SU-DHL-6 (cell line): ENCODE data around the gene FBLN2.

Experiments used
- H2AFZ ChIP-seq: fragments of 200-600 bp; sonication (generic); 2 replicates; pipeline ENCODE4 v1.6.1; 2014; ENCODE audit warnings: low read depth, mild to moderate bottlenecking, moderate library complexity, mixed read lengths, antibody characterized with exemption, low read length; ENCODE audit not compliant: severe bottlenecking
- H3F3A ChIP-seq: fragments of 200-600 bp; shearing (Covaris generic); 2 replicates; pipeline ENCODE4 v1.6.0; 2016; ENCODE audit warnings: antibody characterized with exemption, mild to moderate bottlenecking; ENCODE audit not compliant: insufficient read depth
- H3K27ac ChIP-seq: fragments of 200-600 bp; sonication (generic); 2 replicates; pipeline ENCODE4 v1.5.1; 2016; ENCODE audit warnings: low read depth, mild to moderate bottlenecking, low read length, moderate library complexity, mixed read lengths
- H3K27me3 ChIP-seq: fragments of 200-600 bp; sonication (generic), shearing (Covaris generic); 2 replicates; pipeline ENCODE4 v1.6.0; 2014; ENCODE audit warnings: mild to moderate bottlenecking, low read length
- H3K36me3 ChIP-seq: fragments of 200-600 bp; sonication (generic); 2 replicates; pipeline ENCODE4 v1.6.1; 2014; ENCODE audit warnings: mild to moderate bottlenecking, low read length, mixed read lengths
- H3K4me2 ChIP-seq: fragments of 300-600, 200-600 bp; shearing (Covaris generic), sonication (generic); 2 replicates; pipeline ENCODE4 v1.6.0; 2014; ENCODE audit warnings: low read length, low read depth, mild to moderate bottlenecking; ENCODE audit not compliant: poor library complexity, severe bottlenecking
- H3K4me3 ChIP-seq: fragments of 200-600 bp; sonication (generic); 2 replicates; pipeline ENCODE4 v1.5.1; 2014; ENCODE audit warnings: antibody characterized with exemption, low read length, mild to moderate bottlenecking, mixed read lengths; ENCODE audit not compliant: insufficient read depth, poor library complexity, severe bottlenecking
- H3K79me2 ChIP-seq: fragments of 200-600 bp; sonication (generic); 2 replicates; pipeline ENCODE4 v1.6.1; 2014; ENCODE audit warnings: mild to moderate bottlenecking, low read length, moderate library complexity; ENCODE audit not compliant: insufficient read depth
- H3K9ac ChIP-seq: fragments of 200-600 bp; sonication (generic); 2 replicates; pipeline ENCODE4 v1.7.0; 2014; ENCODE audit warnings: mild to moderate bottlenecking, low read length
- H3K9me2 ChIP-seq: fragments of 200-600 bp; sonication (generic); replicated peaks from 2 replicates; pipeline ENCODE4 v1.6.1; 2014; ENCODE audit warnings: low read length; ENCODE audit not compliant: insufficient read depth
- H3K9me3 ChIP-seq: fragments of 200-600 bp; sonication (generic); 2 replicates; pipeline ENCODE4 v1.6.1; 2014; ENCODE audit warnings: low read length, mixed read lengths; ENCODE audit not compliant: insufficient read depth
- H4K20me1 ChIP-seq: fragments of 200-600 bp; sonication (generic); 2 replicates; pipeline ENCODE4 v1.6.1; 2014; ENCODE audit warnings: low read depth, mild to moderate bottlenecking, antibody characterized with exemption, low read length, moderate library complexity, mixed read lengths
- EZH2phosphoT487 ChIP-seq: fragments of 200-600 bp; sonication (generic), shearing (Covaris generic); conservative IDR thresholded peaks from 2 replicates; pipeline ENCODE4 v1.6.1; 2018; ENCODE audit warnings: mild to moderate bottlenecking, antibody characterized with exemption, low read length, moderate library complexity, mixed read lengths
- TF ChIP-seq, protein P1 (sequence below): fragments of 200-600 bp; sonication (generic); IDR thresholded peaks from one replicate; pipeline ENCODE4 v1.5.1; 2017; ENCODE audit warnings: antibody characterized with exemption, mild to moderate bottlenecking, low read length, moderate library complexity; ENCODE audit not compliant: insufficient read depth, poor library complexity, severe bottlenecking

Gene FBLN2

DNA sequence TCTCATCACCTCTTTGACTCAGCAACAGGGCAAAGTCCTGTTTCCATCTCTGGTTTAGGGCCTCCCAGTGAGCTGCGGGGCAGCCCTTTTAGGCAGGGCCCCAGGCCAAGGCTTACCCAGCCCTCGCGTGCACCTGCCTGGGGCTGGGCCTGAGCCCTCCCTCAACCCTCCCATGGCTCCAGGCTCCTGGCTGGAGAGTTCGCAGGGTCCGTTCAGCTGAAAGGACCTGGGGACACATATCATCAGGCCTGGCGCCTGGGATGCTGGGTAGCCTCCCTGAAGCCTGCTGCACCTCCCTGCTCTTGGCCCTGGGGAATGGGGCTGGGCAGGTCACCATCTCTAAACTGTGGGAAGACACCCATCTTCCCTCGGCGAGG lies 39.1 kb upstream of the FBLN2 start:
- TF ChIP-seq EZH2phosphoT487 = no peak
- TF ChIP-seq, protein P1, sequence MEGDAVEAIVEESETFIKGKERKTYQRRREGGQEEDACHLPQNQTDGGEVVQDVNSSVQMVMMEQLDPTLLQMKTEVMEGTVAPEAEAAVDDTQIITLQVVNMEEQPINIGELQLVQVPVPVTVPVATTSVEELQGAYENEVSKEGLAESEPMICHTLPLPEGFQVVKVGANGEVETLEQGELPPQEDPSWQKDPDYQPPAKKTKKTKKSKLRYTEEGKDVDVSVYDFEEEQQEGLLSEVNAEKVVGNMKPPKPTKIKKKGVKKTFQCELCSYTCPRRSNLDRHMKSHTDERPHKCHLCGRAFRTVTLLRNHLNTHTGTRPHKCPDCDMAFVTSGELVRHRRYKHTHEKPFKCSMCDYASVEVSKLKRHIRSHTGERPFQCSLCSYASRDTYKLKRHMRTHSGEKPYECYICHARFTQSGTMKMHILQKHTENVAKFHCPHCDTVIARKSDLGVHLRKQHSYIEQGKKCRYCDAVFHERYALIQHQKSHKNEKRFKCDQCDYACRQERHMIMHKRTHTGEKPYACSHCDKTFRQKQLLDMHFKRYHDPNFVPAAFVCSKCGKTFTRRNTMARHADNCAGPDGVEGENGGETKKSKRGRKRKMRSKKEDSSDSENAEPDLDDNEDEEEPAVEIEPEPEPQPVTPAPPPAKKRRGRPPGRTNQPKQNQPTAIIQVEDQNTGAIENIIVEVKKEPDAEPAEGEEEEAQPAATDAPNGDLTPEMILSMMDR = no peak
- no peaks in the 10 kb centered on the region for H3K9me3 ChIP-seq
- no peaks in the 10 kb centered on the region for H4K20me1 ChIP-seq
- no peaks in the 10 kb centered on the region for H3K36me3 ChIP-seq
- H3K79me2 ChIP-seq = no peaks in the 10 kb centered on the region
- no peak overlapping the region for H3K9ac ChIP-seq
- no peak overlapping the region for H3K4me3 ChIP-seq
- no peaks in the 10 kb centered on the region for H3K27me3 ChIP-seq
- no peak overlapping the region for H2AFZ ChIP-seq
- no peak overlapping the region for H3K27ac ChIP-seq
- no peak overlapping the region for H3K4me2 ChIP-seq
- no peaks in the 10 kb centered on the region for H3F3A ChIP-seq
- no peaks in the 10 kb centered on the region for H3K9me2 ChIP-seq

DNA sequence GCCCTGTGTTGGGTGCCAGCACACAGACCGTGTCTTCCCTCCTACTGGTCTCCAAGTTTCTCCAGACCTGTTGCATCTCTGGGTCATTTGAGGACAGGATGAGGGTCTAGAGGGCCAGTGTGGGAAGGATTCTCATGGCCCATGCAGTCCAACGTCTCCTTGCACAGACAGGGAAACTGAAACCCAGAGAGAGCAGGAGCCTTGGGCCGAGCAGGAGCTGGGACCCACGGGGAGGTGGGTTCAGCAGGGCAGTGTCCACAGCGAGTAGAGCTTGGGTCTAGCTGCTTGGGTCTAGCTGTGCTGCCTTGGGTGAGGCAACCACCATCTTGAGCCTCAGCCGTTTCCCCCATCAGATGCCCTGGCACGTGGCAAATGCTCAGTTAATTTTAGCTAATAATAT lies 36.5 kb upstream of the FBLN2 start:
- no peaks in the 10 kb centered on the region for H3K27me3 ChIP-seq
- H3K9me3 ChIP-seq = no peaks in the 10 kb centered on the region
- no peaks in the 10 kb centered on the region for H3K36me3 ChIP-seq
- no peaks in the 10 kb centered on the region for H3F3A ChIP-seq
- H3K27ac ChIP-seq = no peak overlapping the region
- no peaks in the 10 kb centered on the region for H3K79me2 ChIP-seq
- H3K9me2 ChIP-seq = no peaks in the 10 kb centered on the region
- TF ChIP-seq EZH2phosphoT487 = no peak
- TF ChIP-seq, protein P1 = no peak
- no peak overlapping the region for H3K9ac ChIP-seq
- H2AFZ ChIP-seq = no peak overlapping the region
- no peak overlapping the region for H3K4me2 ChIP-seq
- H4K20me1 ChIP-seq = no peaks in the 10 kb centered on the region
- no peak overlapping the region for H3K4me3 ChIP-seq

DNA sequence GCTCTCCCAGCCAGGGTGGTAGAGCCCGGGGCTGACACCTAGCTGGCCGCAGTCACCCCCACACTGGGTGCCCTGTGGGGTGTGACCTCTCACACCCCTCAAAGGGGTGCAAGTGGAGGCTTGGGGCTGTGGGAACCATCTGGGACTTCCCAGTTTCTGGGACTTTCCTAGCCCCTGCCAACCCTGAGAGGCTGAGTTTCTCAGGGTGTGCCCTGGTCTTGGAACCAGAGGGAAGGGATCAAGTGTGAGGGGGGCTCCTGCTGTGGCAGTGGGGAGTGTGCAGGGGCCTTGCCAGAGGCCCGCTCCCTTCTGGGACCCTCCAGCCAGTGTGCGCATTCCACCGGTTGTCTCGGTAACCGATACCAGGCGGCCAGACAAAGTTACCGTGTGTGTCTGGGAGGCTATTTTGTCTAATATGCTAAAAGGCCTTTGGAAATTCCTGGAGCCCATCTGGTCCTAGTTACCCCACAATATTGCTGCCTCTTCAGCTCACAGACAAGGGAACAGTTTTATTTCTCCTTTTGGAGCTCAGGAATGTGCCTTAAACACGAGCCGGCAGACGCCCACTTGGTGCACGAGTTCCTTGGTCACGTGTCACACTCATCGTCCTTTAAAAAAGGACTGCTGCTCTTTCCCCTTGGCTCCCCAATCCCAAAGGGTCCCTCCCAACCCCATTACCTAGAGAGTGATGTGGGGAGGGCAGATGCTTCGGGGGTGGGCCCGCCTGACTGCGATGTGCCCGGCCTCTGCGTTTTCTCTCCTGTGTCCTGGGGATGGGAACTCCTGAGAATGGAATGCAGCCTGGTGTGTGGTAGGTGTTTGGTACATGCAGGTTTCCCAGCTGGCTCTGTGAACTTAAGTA lies 35.6 kb upstream of the FBLN2 start:
- Histone ChIP-seq H2AFZ (no peak overlapping the region), H3K27me3 (no peaks in the 10 kb centered on the region), H3K36me3 (no peaks in the 10 kb centered on the region), H4K20me1 (no peaks in the 10 kb centered on the region), H3K9me2 (no peaks in the 10 kb centered on the region), H3F3A (no peaks in the 10 kb centered on the region), H3K9me3 (no peaks in the 10 kb centered on the region), H3K4me2 (no peak overlapping the region), H3K79me2 (no peaks in the 10 kb centered on the region), H3K27ac (no peak overlapping the region), H3K4me3 (no peak overlapping the region), H3K9ac (no peak overlapping the region)
- TF ChIP-seq, protein P1 = no peak
- TF ChIP-seq EZH2phosphoT487 = no peak
